ENCODE results near the gene EMILIN2. TPM values are rescaled to one million over a fixed set of nuclear protein-coding genes. Genes with fewer than 3 reads are reported as not detected.

EMILIN2 gene
- total and polyA plus RNA-seq, 4 donors, result 0.58 to 4.6 (median 1.8) TPM

DNA sequence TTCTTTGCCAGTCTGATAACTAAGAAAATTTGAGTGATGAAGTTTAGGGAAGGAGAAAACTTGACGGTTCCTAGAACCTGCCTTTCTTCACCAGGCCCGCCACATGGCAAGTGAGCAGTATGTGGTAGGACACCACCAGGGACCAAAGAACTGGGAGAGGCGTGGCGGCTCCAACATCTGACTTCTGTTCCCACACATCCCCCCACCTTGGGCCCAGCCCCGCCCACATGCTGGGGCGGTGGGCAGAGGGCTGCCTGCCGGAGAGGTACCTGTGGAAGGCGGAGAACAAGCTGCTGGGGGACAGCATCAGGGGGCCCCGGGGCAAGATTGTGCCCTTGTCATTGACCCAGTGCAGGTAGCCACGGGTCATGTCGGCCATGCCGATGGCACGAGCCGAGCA, 75.0 kb downstream of the EMILIN2 start:
- peaks cover 40 to 98% (median 90%) of the 10 kb centered on the region in 4 donors for H3K36me3 ChIP-seq (ENCODE audit: control insufficient read depth in 4 of 4, insufficient read depth in 3 of 4, low read depth in 1 of 4, low read length in 3 of 4)
- no peak for DNase-seq (ENCODE audit: low spot score)
- WGBS, result 94% methylated on average over 14 of the region's 14 CpGs

DNA sequence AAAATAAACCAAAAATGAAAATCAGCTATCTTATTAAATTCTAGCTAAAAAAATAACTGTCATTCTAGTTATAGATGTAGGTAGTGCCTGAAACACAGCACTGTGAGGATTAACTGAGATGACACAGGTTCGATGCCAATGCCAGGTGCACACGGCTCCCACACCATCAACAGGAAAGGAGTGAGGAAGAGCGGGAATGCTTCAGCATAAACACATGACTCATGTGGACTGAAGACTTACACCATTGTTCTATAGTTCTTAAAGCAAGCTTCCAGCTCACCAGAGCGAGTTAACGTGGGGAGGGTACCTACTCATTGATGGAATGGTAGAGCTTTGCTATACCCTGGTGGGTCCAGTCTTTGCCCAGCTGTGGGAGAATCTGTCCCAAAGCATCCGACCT, 76.7 kb downstream of the EMILIN2 start:
- Histone ChIP-seq H3K27ac (ENCODE audit: low read depth in 1 of 2, low read length in 2 of 2) (no peak overlapping the region), H3K9me3 (ENCODE audit: control insufficient read depth in 4 of 4, low read length in 3 of 4) (no peaks in the 10 kb centered on the region), H3K9ac (ENCODE audit: low read depth in 1 of 2, low read length in 2 of 2) (no peak overlapping the region), H3K4me1 (ENCODE audit: control insufficient read depth in 4 of 4, insufficient read depth in 4 of 4, low read length in 3 of 4) (no peaks in the 10 kb centered on the region), H3K27me3 (ENCODE audit: control insufficient read depth in 4 of 4, insufficient read depth in 4 of 4, low read length in 3 of 4) (no peaks in the 10 kb centered on the region), H3K36me3 (ENCODE audit: control insufficient read depth in 4 of 4, insufficient read depth in 3 of 4, low read depth in 1 of 4, low read length in 3 of 4) (peaks cover 46 to 98% (median 92%) of the 10 kb centered on the region in 4 donors), H3K4me3 (ENCODE audit: low read depth in 1 of 3, low read length in 3 of 3) (no peak overlapping the region)
- WGBS, result 94% methylated on average over 6 of the region's 6 CpGs
- DNase-seq (ENCODE audit: low spot score), result no peak
- TF ChIP-seq EGR1 (IDR thresholded peaks at IDR 0.05; ENCODE audit: low read depth in 2 of 2) (no peak), SP1 (IDR thresholded peaks at IDR 0.05) (no peak), YY1 (IDR thresholded peaks at IDR 0.05) (no peak), GABPA (IDR thresholded peaks at IDR 0.05 in 1 of 2, conservative IDR thresholded peaks at IDR 0.05 in 1 of 2) (no peak), FOXA2 (IDR thresholded peaks at IDR 0.05) (no peak), HNF4A (conservative IDR thresholded peaks at IDR 0.05) (no peak), NR2F2 (IDR thresholded peaks at IDR 0.05) (no peak), JUND (IDR thresholded peaks at IDR 0.05) (no peak), TAF1 (conservative IDR thresholded peaks at IDR 0.05) (no peak)
- TF ChIP-seq, protein P1, sequence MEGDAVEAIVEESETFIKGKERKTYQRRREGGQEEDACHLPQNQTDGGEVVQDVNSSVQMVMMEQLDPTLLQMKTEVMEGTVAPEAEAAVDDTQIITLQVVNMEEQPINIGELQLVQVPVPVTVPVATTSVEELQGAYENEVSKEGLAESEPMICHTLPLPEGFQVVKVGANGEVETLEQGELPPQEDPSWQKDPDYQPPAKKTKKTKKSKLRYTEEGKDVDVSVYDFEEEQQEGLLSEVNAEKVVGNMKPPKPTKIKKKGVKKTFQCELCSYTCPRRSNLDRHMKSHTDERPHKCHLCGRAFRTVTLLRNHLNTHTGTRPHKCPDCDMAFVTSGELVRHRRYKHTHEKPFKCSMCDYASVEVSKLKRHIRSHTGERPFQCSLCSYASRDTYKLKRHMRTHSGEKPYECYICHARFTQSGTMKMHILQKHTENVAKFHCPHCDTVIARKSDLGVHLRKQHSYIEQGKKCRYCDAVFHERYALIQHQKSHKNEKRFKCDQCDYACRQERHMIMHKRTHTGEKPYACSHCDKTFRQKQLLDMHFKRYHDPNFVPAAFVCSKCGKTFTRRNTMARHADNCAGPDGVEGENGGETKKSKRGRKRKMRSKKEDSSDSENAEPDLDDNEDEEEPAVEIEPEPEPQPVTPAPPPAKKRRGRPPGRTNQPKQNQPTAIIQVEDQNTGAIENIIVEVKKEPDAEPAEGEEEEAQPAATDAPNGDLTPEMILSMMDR (IDR thresholded peaks at IDR 0.05; ENCODE audit: low read depth, low read length, missing input control), result no peak
- TF ChIP-seq, protein P2, sequence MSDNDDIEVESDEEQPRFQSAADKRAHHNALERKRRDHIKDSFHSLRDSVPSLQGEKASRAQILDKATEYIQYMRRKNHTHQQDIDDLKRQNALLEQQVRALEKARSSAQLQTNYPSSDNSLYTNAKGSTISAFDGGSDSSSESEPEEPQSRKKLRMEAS (IDR thresholded peaks at IDR 0.05), result no peak
- TF ChIP-seq, protein P3, sequence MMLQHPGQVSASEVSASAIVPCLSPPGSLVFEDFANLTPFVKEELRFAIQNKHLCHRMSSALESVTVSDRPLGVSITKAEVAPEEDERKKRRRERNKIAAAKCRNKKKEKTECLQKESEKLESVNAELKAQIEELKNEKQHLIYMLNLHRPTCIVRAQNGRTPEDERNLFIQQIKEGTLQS (IDR thresholded peaks at IDR 0.05), result no peak

More for the DNA sequence above, 75.0 kb downstream of the EMILIN2 start:
- no peaks in the 10 kb centered on the region for H3K9me3 ChIP-seq (ENCODE audit: control insufficient read depth in 4 of 4, low read length in 3 of 4)
- TF ChIP-seq YY1 (IDR thresholded peaks at IDR 0.05), result no peak
- no peak for TF ChIP-seq NR2F2 (IDR thresholded peaks at IDR 0.05)
- TF ChIP-seq, protein P4, sequence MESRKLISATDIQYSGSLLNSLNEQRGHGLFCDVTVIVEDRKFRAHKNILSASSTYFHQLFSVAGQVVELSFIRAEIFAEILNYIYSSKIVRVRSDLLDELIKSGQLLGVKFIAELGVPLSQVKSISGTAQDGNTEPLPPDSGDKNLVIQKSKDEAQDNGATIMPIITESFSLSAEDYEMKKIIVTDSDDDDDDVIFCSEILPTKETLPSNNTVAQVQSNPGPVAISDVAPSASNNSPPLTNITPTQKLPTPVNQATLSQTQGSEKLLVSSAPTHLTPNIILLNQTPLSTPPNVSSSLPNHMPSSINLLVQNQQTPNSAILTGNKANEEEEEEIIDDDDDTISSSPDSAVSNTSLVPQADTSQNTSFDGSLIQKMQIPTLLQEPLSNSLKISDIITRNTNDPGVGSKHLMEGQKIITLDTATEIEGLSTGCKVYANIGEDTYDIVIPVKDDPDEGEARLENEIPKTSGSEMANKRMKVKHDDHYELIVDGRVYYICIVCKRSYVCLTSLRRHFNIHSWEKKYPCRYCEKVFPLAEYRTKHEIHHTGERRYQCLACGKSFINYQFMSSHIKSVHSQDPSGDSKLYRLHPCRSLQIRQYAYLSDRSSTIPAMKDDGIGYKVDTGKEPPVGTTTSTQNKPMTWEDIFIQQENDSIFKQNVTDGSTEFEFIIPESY (IDR thresholded peaks at IDR 0.05), result no peak
- no peak for TF ChIP-seq EGR1 (IDR thresholded peaks at IDR 0.05; ENCODE audit: low read depth in 2 of 2)
- TF ChIP-seq SP1 (IDR thresholded peaks at IDR 0.05), result no peak
- TF ChIP-seq RXRA (IDR thresholded peaks at IDR 0.05), result no peak
- no peak for TF ChIP-seq GABPA (IDR thresholded peaks at IDR 0.05 in 1 of 2, conservative IDR thresholded peaks at IDR 0.05 in 1 of 2)
- TF ChIP-seq, protein P1 (IDR thresholded peaks at IDR 0.05; ENCODE audit: low read depth, low read length, missing input control), result no peak
- TF ChIP-seq RAD21 (IDR thresholded peaks at IDR 0.05), result no peak
- TF ChIP-seq, protein P3 (IDR thresholded peaks at IDR 0.05), result no peak
- no peak for TF ChIP-seq FOXA2 (IDR thresholded peaks at IDR 0.05)
- TF ChIP-seq JUND (IDR thresholded peaks at IDR 0.05), result no peak
- no peak for TF ChIP-seq TAF1 (conservative IDR thresholded peaks at IDR 0.05)
- TF ChIP-seq, protein P5, sequence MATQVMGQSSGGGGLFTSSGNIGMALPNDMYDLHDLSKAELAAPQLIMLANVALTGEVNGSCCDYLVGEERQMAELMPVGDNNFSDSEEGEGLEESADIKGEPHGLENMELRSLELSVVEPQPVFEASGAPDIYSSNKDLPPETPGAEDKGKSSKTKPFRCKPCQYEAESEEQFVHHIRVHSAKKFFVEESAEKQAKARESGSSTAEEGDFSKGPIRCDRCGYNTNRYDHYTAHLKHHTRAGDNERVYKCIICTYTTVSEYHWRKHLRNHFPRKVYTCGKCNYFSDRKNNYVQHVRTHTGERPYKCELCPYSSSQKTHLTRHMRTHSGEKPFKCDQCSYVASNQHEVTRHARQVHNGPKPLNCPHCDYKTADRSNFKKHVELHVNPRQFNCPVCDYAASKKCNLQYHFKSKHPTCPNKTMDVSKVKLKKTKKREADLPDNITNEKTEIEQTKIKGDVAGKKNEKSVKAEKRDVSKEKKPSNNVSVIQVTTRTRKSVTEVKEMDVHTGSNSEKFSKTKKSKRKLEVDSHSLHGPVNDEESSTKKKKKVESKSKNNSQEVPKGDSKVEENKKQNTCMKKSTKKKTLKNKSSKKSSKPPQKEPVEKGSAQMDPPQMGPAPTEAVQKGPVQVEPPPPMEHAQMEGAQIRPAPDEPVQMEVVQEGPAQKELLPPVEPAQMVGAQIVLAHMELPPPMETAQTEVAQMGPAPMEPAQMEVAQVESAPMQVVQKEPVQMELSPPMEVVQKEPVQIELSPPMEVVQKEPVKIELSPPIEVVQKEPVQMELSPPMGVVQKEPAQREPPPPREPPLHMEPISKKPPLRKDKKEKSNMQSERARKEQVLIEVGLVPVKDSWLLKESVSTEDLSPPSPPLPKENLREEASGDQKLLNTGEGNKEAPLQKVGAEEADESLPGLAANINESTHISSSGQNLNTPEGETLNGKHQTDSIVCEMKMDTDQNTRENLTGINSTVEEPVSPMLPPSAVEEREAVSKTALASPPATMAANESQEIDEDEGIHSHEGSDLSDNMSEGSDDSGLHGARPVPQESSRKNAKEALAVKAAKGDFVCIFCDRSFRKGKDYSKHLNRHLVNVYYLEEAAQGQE (IDR thresholded peaks at IDR 0.05), result no peak
- no peak for TF ChIP-seq HNF4G (IDR thresholded peaks at IDR 0.05)
- TF ChIP-seq HNF4A (conservative IDR thresholded peaks at IDR 0.05), result no peak
- TF ChIP-seq FOXA1 (IDR thresholded peaks at IDR 0.05), result no peak
- no peak overlapping the region for H3K9ac ChIP-seq (ENCODE audit: low read depth in 1 of 2, low read length in 2 of 2)
- no peaks in the 10 kb centered on the region for H3K27me3 ChIP-seq (ENCODE audit: control insufficient read depth in 4 of 4, insufficient read depth in 4 of 4, low read length in 3 of 4)
- H3K27ac ChIP-seq (ENCODE audit: low read depth in 1 of 2, low read length in 2 of 2), result no peak overlapping the region
- H3K4me1 ChIP-seq (ENCODE audit: control insufficient read depth in 4 of 4, insufficient read depth in 4 of 4, low read length in 3 of 4), result no peaks in the 10 kb centered on the region
- H3K4me3 ChIP-seq (ENCODE audit: low read depth in 1 of 3, low read length in 3 of 3), result no peak overlapping the region
